ENCODE measurements around the gene KBTBD13.
A peak's percentile ranks its signal among the peaks of the same experiment; 100 is the strongest.

The KBTBD13 gene

DNA sequence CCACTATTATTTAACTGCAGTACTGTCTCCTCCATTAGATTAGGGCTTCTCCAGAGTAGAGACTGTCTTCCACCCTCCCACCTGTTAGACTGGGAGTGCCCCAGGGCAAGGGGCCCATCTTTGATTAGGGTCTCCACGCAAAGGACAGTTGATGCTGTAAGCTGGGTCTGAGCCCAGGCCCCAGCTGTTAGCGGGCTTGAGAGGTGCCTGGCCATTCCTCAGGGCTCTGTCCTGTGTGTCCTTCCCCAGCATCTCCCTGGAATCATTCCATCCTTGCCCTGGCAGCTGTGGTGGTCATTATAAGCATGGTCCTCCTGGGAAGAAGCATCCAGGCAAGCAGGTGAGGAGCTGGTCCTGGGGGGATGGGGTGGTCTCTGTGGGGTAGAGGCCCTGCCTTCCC, 25.3 kb upstream of the KBTBD13 start:
- no peak for DNase-seq (ENCODE audit: low read depth in 3 of 3)

DNA sequence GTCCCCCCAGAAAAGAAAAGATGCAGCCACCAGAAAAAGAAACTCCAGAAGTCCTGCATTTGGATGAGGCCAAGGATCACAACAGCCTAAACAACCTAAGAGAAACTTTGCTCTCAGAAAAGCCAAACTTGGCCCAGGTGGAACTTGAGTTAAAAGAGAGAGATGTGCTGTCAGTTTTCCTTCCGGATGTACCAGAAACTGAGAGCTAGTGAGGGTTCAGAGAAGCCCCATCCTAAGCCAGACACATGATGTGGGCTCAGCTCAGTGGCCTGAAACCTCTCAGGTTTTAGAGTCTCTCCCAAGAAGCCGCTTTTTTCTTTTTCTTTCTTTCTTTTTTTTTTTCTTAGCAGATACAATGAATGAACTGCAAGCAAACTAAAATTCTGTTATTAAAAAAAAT, 23.6 kb upstream of the KBTBD13 start:
- DNase-seq (ENCODE audit: low read depth in 3 of 3): no peak

DNA sequence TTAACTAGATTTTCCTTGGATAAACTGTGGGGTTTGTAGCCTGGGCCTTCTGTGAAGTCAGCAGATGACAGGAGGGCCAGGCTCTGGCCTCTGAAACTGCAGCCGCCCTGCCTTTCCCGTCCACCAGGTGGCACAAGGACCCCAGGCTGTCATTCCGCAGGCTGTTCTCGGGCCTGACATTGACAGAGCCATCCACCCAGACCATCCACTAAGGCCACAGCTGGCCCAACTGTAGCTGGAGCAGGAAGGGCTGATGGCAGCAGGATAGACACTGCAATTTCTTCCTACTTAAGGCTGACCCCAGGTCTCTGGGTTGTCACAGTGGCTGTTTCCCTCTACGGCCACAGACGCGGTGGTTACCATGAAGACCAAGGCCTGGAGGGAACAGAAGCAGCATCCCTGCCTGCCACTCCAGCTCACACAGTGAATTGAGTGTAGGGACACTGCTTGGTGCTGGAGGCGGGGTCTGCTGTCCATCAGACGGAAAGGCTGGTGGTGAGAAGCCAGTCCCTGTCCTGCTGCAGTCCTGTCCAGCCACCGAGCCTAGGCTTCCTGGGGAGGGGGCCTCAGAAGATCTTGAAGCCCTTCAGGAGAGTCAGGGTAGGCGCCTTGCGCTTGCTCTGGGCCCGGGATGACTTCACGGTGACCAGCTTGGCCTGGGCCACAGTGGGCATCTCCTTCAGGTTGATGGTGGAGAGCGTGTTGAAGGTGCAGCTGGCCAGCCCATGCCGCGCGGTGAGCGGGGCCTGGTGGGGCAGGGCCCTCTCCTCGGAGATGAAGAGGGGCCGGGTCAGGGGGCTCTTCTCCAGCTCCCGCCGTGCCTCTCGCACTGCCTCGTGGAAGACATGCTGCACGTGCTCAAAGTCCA, 22.0 kb upstream of the KBTBD13 start:
- peak in 2 of 3 experiments; percentile 26 to 52 for DNase-seq (ENCODE audit: low read depth in 3 of 3)

DNA sequence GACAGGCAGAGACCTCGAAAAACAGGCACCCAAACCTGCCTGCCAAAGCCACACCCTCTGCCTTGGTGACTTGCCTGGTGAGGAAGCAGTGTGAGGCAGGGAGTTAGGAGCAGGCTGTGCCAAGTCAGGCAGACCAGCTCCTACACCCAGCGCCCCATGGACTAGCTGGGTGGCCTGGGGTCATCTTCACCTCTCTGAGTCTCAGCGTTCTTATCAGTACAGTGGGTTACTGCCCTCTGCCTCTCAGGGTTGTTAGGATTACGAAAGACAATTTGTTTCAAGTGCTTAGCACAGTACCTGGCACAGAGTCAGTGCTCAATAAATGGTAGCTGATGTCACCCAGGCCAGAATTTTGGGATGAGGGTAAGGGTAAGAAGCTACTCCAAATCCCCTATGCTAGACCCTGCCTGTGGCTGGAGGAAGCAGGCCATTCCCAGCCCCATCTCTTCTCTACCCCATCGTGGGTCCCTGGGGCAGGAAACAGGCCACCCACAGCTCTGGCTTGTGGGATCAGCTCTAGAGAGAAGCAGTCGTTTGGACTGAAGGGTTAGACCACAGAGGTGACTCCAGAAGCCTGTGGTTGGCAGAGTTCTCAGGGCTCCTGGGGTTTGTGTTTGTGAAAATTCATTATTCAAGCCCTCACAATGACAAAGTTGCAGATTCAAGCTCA, 21.2 kb upstream of the KBTBD13 start:
- DNase-seq (ENCODE audit: low read depth in 3 of 3): no peak

DNA sequence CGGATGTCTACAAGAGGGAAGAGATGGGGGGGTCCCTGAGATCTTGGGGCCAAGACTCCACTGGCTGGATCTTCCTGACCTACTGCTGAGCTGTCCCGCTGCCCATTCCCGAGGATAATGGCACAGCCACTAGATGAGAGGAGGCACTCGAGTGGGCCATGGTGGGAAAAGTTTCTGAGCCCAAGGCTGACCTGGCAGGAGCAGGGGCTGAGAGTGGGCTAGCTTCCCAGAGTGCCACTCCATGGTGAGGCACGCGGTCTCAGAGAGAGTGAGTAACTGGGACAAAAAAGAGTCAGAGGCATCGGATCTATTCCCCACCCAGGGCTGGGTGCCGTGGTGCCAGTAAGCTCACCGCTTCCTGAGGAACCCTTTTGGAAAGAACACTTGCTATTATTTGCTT, 20.4 kb upstream of the KBTBD13 start:
- no peak for DNase-seq (ENCODE audit: low read depth in 3 of 3)

DNA sequence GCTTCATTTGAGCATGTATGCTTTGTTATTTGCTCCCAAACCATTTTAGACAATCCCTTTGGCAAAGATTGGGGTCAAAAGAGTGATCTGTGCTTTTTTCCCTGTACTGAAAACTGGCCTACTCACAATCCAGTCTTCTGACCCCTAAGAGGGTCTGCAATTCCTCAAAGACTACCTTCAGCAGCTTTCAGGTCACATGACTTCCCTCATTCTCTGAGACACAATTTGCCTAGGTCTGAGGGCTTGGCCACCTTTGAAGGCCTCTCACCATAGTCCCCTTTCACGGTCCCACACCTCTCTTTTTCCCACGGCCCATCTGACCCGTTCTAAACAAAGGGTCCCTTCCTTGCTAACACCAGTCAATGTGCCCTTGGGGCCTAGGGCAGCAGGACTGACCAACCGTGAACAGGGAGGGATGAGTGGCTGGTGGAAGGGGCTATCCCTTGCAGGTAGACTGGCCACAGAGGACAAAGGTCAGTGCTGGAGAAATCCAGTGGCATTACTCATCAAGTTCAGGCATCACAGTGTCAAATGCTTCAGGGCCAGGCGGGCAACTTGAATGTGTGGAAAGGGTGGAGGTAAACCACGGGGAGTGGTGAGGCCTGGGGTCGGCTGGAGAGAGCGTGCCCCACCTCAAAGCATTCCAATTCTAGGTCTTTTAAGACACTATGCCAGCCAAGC, 19.5 kb upstream of the KBTBD13 start:
- no peak for DNase-seq (ENCODE audit: low read depth in 3 of 3)

DNA sequence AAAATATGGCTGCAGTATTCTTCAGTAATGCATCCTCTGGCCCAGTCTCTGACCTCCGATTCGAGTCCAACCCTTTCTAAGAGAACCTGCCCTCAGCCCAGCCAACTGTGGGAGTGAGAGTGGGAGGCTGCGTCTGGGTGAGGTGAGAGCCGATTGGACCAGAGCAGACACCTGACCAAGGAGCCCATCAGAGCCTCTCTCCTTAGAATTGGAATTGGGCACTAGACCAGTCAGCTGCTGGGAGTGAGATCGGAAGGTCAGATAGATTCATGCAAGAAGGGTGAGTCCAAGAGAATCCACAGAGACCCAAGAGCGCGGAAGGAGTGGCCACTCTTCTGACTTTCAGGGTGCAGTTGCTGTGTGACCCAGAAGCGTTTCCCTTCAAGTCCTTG, 19.0 kb upstream of the KBTBD13 start:
- DNase-seq (ENCODE audit: low read depth in 3 of 3): no peak

DNA sequence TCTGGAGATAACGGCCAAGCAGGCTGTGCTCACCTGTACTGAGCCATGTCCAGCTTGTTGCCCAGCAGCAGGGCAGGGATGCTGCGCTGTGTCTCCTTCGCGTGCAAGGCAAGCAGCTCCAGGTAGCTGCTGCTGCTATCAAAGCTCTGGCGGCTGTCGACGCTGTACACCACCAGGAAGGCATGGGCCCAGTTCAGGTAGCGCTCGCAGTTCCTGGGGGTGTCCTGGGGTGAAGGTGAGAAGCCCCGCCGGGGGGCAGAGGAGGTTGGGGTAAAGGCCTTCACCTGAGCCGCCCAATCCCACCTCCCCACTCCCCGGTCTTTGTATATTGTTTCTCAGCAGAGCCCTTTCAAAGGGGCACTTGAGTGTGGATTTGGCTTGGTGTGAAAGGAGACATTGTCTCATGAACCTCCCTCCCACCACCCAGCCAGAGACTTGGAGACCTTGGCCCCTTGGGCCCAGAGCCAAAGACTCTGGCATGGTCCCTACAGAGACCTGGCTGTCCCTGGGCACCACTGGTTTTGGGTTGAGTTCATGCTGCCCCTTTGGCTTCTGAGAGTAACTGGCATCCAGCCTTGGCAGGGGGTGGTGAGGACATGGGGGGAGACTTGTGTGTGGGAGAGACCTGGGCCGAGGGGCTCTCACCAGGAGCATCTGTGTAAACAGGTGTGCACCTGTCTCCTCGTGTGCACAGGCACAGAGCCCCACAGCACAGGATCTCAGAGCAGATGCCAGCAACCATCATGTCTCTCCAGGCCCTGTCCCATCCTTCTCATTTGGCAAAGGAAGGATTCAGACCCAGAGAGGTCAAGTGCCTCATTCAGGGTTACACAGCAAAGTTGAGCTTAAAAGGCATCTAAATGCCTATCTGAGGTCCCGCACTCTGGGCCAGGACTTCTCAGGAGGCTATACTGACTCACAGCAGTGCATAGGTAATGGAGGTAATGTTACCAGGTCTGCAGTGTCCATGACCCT, 17.9 kb upstream of the KBTBD13 start:
- no peak for DNase-seq (ENCODE audit: low read depth in 3 of 3)

DNA sequence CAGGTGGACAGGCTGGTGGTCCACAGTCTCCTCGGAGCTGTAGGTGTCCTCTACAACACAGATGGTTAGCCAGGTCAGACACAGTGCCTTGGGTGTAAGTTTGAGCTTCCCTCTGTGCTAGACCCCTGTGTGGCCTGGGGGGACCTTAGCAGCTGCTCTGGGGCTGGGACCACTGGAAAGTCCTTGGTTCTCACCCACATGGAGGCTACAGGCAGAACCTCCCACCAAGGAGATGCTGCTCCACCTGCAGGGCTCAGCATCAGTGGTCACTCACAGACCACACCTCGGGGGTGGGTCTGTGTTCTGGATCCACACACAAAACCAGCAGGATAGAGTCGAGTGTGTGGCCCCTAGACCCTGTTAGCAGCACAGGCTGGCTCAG, 17.2 kb upstream of the KBTBD13 start:
- DNase-seq (ENCODE audit: low read depth in 3 of 3): no peak

DNA sequence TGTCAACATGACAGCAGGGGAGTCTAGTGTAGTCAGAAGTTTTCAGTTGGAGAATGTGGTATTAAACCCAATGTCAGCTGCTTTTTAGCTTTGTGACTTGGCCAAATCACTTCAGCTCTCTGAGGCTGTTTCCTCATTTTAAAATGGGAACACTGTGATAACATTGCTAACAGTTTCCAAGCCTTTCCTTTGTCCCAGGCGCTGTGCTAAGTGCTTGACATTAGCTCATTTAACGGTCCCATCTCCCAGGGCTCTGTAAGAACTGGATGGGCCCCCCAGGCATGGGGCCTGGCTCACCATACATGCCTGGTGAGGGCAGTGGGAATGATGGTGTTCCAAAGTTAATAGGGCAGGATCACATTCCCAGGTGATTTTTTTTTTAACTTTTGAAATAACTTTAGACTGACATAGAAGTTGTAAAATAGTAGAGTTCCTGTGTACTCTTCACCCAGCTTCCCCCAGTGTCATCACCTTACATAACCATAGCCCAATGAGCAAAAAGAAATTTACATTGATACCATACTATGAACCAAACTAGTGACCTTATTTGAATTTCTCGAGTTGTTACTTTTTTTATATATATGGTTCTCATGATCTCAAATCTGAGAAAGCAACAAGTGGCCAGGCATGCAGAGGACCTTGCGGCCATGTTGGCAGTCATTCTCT, 16.5 kb upstream of the KBTBD13 start:
- DNase-seq (ENCODE audit: low read depth in 3 of 3): no peak

DNA sequence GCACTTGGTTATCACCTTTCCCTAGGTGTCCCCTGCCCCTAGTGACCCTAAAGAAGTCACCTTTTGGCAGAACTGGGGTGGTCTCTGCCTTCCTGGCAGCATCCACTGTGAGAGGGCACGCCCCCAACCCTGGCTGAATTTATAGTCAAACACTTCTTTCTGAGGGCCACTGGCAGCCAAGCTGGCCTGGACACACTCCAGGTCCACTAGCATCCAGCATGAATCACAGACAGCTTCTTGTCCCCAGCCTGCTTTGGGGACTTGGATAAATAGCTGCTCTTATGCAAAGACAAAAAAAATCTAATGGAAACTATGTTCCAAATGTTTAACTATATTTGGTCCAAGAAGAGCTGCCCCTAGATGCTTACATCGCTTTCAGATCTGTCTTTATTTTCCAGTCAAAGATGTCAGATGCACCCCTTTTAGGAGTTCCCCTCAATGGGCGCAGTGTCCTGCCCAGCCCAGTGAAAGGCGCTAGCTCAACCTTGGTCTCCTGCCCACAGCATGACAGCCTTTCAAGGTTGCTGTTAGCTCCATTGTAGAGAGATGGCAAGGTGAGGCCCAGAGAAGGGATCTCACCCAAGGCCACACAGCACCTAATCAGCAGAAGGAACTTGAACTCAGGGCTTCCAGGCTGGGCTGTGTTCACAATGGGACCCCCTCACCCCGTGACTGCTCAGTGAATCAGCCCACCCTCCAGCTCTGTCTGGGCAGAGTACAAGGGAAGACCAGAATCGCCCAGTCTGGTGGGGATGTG, 15.7 kb upstream of the KBTBD13 start:
- DNase-seq (ENCODE audit: low read depth in 3 of 3): no peak

DNA sequence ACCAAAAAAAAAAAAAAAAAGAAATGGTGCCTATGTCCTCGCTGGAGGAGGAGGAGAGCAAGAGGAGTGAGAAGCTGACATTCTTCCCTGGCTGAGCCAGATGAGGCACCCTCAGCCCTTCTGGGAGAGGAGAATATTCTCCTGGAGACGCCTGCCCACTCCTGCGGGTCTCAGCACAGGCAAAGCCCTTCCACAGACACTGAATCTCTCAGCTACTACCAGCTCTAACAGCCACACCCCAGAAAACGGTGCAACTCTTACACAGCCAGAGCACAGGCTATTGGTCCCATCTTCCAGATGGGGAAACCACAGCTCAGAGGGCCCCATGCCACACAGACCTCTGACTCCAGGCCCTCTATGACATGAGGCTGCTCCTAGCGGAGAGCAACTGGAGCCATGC, 14.5 kb upstream of the KBTBD13 start:
- no peak for DNase-seq (ENCODE audit: low read depth in 3 of 3)

DNA sequence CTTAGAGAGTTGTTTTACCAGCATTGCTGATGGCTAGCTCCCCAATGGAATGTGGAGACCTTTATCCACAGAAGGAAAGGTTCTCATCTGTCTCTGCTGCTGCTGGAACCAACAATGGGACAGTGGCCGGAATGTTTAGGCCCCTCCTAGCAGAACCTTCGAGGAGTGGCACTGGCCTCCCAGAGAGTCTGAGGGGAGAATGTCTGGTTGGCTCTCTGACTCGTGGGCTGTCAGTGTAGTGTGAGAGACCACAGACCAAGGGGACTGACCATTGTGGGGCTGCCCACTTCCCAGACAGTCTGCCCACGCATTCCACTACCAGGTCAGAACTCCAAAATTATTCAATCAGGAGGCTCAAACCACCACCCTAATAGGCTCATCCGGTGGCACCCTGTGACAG, 13.8 kb upstream of the KBTBD13 start:
- no peak for DNase-seq (ENCODE audit: low read depth in 3 of 3)

DNA sequence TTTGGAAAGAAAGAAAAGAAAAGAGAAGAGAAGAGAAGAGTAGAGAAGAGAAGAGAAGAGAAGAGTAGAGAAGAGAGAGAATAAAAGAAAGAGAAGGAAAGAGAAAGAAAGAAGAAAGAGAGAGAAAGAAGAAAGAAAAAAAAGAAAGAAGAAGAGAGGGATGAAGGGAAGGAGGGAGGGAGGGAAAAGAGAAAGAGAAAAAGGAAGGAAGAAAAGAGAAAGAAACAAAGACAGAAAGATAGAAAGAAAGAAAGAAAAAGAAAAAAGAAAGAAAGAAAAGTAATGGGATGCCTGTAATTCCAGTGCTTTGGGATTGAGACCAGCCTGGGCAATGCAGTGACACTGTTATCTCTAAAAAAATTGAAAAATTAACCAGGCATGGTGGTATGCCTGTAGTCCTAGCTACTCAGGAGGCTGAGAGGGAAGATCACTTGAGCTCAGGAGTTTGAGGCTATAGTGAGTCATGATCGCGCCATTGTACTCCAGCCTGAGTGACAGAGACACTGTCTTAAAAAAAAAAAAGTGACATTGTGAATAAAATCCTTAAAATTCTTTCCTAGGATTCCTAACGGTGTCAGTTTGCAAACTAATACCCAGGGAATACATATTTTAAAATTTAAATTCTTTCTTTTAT, 10.4 kb upstream of the KBTBD13 start:
- DNase-seq (ENCODE audit: low read depth in 3 of 3): no peak

DNA sequence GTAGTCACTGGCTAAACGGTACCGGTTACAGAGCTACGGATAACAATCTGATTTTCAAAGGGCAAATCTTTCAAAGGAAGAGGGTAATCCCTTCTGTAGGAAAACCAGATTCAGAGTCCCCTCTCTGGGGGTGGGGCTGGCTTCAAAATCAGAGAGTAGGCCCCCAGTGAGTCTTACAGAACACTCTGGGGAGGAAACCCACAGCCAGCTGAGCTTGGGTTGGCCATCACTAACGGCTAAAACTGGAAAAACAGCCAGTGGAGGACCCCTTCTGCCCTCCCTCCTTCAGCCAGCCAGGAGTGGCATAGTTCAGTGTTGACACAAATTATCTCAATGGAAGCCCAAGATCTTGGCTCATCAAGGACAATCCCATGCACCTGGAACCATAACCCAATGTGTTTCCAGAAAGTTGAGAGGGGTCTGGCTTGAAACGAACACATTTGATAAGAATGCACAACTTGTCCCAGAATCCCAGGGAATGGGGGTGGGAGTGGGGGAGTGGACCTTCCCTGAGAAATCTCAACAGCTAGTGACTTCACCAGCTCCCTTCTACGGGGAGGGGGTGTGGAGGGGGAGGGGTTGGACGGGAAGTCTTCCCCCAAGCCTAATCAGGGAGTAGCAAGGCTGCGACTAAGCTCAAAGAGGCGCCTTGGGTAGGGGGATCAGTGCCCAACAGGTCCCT, 9.8 kb upstream of the KBTBD13 start:
- DNase-seq (ENCODE audit: low read depth in 3 of 3): no peak

DNA sequence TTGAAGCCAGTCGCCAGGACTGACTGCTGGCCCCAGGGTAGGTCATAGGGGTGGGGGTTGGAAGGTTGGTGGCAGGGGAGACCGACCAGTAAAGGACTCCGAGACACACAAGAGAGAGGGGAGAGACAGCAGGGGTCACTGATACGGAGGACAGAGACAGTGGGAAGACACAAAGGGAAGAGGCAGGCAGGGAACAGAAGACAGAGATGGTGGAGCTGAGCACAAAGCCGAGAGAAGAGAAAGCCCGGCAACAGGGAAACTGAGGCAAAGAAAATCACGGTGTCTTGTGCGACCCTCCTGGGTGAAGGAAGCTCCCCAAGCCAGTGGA, 9.3 kb upstream of the KBTBD13 start:
- no peak for DNase-seq (ENCODE audit: low read depth in 3 of 3)

DNA sequence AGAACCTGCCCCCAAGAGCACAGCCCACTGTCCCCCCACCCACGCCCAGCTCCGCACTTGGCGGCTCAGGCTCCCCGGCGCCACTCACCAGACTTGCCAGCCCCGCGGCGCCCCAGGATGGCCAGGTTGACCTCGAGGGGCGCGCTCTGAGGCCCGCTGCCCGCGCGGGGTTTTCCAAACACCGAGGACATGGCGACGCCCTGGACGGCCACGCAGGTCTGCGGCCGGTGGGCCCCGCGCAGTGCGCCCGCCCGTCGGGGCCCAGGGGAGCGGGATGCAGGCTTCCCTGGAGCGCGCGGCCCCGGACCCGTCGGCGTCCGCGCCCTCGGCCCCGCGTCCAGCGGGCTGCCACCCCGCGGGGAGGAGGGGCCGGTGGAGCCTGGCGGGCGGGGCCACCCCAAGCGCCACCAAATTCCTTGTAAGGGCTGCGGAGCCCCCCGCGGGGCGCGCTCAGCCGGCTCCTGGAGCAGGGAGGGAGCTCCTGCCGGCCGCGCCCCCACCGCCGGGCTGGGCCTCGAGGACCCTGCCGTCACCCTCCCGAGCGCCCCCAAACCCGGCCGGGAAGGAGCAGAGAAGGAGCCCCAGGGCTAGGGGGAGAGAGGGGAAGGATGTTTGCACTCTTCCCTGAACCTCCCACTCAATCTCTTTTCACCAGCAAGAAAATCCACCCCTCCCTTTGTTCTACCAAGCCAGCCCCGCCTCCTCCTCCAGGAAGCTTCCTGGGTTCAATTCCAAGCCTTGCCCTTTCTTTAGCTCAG, 8.7 kb upstream of the KBTBD13 start, which contains the start of gene RASL12:
Gene RASL12 (minus strand): TSS at position 347 of the 758 bp plus-strand sequence. CDS start 156 bp downstream, at position 191.
- DNase-seq (ENCODE audit: low read depth in 3 of 3): no peak

DNA sequence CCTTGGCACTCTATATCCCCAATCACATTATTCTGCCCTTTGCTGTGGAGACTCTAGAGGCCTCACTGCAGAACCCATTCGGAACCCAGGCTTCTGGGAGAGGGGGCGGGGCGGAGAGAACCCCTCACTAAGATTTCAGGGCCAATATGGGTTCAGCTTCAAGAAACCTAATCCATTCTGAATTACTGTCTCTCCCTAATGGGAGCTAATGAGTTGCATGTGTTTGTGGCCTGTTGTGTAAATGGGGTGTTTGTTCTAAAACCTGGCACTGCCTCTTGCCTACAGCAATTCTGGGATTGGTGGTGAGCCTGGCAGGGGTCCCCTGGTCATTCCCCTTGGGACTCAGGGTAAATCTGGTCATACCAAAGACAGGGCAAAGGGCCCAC, 8.2 kb upstream of the KBTBD13 start:
- no peak for DNase-seq (ENCODE audit: low read depth in 3 of 3)

DNA sequence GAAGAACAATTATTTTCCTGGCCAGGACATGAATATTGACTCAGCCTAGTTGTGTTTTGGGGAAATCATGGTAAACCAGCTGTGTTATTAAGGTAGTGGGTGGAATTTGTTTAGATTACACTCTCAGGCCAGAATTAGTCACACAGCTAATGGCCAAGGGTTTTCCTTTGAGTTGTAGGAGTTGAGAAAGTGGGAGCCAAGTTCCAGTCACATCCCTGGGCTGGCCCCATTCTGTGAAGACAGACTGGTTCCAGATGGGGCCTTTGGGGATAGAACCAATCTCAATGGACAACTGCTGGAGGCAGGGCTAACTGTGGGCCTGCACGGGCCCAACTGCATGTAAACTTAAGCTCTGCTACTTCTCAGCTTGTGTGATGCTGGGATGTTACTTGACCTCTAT, 7.4 kb upstream of the KBTBD13 start:
- DNase-seq (ENCODE audit: low read depth in 3 of 3): no peak

All from stimulated activated CD4-positive, alpha-beta T cell treated with anti-CD3 and anti-CD28 coated beads, TNF-alpha, amount 100 ng/mL, for 24 hours (primary cell).